SU-DHL-6 (cell line): Measurements from ENCODE around the gene ADAMTS17.

Experiments used
- EZH2phosphoT487 ChIP-seq: fragments of 200-600 bp; sonication (generic), shearing (Covaris generic); conservative IDR thresholded peaks from 2 replicates; pipeline ENCODE4 v1.6.1; 2018; ENCODE audit warnings: mild to moderate bottlenecking, antibody characterized with exemption, low read length, moderate library complexity, mixed read lengths
- TF ChIP-seq, protein P1 (sequence below): fragments of 200-600 bp; sonication (generic); IDR thresholded peaks from one replicate; pipeline ENCODE4 v1.5.1; 2017; ENCODE audit warnings: antibody characterized with exemption, mild to moderate bottlenecking, low read length, moderate library complexity; ENCODE audit not compliant: insufficient read depth, poor library complexity, severe bottlenecking

DNA sequence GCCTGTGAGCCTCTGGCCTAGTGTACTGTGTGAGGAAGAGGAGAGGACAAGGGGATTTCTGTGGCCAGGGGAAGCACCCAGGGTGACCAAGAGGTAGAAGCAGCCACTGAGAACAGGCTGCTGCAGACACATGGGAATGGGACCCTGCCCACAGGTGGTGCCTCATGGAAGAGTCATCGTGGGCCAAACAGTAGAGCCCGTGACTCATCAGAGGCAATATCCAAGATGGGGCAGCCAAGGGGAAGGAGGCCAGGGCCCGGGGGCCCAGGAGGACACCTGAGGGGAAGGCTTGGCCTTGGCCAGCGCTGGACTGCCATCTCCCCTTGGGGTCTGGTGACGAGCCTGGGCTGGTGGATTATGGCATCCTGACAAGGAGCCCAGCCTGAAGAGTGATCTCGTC lies 333.5 kb downstream of the ADAMTS17 start:
- TF ChIP-seq, protein P1, sequence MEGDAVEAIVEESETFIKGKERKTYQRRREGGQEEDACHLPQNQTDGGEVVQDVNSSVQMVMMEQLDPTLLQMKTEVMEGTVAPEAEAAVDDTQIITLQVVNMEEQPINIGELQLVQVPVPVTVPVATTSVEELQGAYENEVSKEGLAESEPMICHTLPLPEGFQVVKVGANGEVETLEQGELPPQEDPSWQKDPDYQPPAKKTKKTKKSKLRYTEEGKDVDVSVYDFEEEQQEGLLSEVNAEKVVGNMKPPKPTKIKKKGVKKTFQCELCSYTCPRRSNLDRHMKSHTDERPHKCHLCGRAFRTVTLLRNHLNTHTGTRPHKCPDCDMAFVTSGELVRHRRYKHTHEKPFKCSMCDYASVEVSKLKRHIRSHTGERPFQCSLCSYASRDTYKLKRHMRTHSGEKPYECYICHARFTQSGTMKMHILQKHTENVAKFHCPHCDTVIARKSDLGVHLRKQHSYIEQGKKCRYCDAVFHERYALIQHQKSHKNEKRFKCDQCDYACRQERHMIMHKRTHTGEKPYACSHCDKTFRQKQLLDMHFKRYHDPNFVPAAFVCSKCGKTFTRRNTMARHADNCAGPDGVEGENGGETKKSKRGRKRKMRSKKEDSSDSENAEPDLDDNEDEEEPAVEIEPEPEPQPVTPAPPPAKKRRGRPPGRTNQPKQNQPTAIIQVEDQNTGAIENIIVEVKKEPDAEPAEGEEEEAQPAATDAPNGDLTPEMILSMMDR, result no peak
- TF ChIP-seq EZH2phosphoT487, result no peak
